Ishikawa (cell line): ENCODE results near the gene APLN.

ENCODE experiments used
- CEBPB ChIP-seq: IDR thresholded peaks from 2 replicates; pipeline ENCODE4 v1.6.1; 2012
- CREB1 ChIP-seq: IDR thresholded peaks from 2 replicates; pipeline ENCODE4 v1.6.1; 2012; ENCODE audit warnings: low read depth
- EGR1 ChIP-seq: IDR thresholded peaks from 2 replicates; pipeline ENCODE4 v1.6.1; 2012
- EP300 ChIP-seq: IDR thresholded peaks from 2 replicates; pipeline ENCODE4 v1.6.1; 2012; ENCODE audit warnings: borderline replicate concordance
- FOXM1 ChIP-seq: IDR thresholded peaks from 2 replicates; pipeline ENCODE4 v1.6.1; 2012; ENCODE audit warnings: low read depth, borderline replicate concordance
- NFIC ChIP-seq: IDR thresholded peaks from 2 replicates; pipeline ENCODE4 v1.6.1; 2012
- RAD21 ChIP-seq: IDR thresholded peaks from 2 replicates; pipeline ENCODE4 v1.6.1; 2012; ENCODE audit warnings: low read depth
- TAF1 ChIP-seq: IDR thresholded peaks from 2 replicates; pipeline ENCODE4 v1.6.1; 2012; ENCODE audit warnings: low read depth, mild to moderate bottlenecking
- TCF12 ChIP-seq: IDR thresholded peaks from 2 replicates; pipeline ENCODE4 v1.6.1; 2012; ENCODE audit warnings: low read depth
- TEAD4 ChIP-seq: IDR thresholded peaks from 2 replicates; pipeline ENCODE4 v1.6.1; 2012
- YY1 ChIP-seq: IDR thresholded peaks from 2 replicates; pipeline ENCODE4 v1.6.1; 2012; ENCODE audit warnings: low read depth
- ZBTB7A ChIP-seq: IDR thresholded peaks from 2 replicates; pipeline ENCODE4 v1.6.1; 2012; ENCODE audit warnings: low read depth
- TF ChIP-seq, protein P1 (sequence below): IDR thresholded peaks from 2 replicates; pipeline ENCODE4 v1.6.1; 2012
- TF ChIP-seq, protein P2 (sequence below): IDR thresholded peaks from 2 replicates; pipeline ENCODE4 v1.6.1; 2012; ENCODE audit warnings: low read depth, mild to moderate bottlenecking
- TF ChIP-seq, protein P3 (sequence below): IDR thresholded peaks from 2 replicates; pipeline ENCODE4 v1.6.1; 2012

Gene APLN

DNA sequence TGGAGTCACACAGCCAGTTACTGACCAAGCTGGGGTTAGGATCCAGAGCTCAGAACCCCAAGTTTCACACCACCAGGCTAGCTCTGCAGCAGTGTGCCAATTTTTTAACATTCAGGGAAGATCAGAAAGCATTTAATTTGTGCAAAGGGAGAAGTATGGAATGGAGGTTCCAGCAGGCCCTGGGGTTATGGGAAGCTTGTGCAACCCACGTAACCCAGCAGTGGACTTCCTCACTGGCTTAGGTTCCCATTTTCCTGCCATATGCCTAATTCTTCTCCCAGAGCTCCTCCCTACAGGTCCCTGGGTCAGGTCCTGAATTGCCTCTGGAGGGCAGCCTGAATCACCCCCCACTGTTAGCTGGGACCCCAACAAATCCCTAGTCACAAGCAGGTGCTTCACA is 14.0 kb downstream of the APLN start:
- TF ChIP-seq FOXM1 (no peak), EGR1 (no peak), CEBPB (no peak), YY1 (no peak), RAD21 (no peak), CREB1 (no peak), TCF12 (no peak), NFIC (no peak)
- TF ChIP-seq, protein P1, sequence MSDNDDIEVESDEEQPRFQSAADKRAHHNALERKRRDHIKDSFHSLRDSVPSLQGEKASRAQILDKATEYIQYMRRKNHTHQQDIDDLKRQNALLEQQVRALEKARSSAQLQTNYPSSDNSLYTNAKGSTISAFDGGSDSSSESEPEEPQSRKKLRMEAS: no peak
- TF ChIP-seq, protein P2, sequence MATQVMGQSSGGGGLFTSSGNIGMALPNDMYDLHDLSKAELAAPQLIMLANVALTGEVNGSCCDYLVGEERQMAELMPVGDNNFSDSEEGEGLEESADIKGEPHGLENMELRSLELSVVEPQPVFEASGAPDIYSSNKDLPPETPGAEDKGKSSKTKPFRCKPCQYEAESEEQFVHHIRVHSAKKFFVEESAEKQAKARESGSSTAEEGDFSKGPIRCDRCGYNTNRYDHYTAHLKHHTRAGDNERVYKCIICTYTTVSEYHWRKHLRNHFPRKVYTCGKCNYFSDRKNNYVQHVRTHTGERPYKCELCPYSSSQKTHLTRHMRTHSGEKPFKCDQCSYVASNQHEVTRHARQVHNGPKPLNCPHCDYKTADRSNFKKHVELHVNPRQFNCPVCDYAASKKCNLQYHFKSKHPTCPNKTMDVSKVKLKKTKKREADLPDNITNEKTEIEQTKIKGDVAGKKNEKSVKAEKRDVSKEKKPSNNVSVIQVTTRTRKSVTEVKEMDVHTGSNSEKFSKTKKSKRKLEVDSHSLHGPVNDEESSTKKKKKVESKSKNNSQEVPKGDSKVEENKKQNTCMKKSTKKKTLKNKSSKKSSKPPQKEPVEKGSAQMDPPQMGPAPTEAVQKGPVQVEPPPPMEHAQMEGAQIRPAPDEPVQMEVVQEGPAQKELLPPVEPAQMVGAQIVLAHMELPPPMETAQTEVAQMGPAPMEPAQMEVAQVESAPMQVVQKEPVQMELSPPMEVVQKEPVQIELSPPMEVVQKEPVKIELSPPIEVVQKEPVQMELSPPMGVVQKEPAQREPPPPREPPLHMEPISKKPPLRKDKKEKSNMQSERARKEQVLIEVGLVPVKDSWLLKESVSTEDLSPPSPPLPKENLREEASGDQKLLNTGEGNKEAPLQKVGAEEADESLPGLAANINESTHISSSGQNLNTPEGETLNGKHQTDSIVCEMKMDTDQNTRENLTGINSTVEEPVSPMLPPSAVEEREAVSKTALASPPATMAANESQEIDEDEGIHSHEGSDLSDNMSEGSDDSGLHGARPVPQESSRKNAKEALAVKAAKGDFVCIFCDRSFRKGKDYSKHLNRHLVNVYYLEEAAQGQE: no peak
- TF ChIP-seq, protein P3, sequence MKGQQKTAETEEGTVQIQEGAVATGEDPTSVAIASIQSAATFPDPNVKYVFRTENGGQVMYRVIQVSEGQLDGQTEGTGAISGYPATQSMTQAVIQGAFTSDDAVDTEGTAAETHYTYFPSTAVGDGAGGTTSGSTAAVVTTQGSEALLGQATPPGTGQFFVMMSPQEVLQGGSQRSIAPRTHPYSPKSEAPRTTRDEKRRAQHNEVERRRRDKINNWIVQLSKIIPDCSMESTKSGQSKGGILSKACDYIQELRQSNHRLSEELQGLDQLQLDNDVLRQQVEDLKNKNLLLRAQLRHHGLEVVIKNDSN: no peak

DNA sequence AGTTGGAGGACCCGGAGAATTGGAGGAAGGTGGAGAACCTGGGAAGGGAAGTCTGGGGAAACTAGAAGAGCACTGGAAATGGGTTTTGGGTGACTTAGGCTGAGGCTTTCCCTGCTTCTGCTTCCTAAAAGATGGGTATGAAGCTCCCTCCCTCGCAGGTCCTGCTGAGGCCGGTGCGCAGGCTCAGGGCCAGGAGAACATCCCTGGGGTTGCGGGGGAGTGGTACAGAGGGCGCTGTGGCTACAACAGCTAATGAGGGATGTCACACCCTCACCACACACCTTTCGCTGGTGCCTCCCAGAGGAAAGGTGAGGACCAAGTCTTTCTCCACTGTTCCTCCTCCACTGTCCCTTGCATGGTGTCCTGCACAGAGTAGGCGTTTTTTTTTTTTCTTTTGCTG is 15.8 kb downstream of the APLN start:
- TF ChIP-seq EGR1 (no peak), TCF12 (no peak), ZBTB7A (no peak), TAF1 (no peak), RAD21 (no peak), EP300 (no peak), CREB1 (no peak), FOXM1 (no peak)
- TF ChIP-seq, protein P2: no peak

DNA sequence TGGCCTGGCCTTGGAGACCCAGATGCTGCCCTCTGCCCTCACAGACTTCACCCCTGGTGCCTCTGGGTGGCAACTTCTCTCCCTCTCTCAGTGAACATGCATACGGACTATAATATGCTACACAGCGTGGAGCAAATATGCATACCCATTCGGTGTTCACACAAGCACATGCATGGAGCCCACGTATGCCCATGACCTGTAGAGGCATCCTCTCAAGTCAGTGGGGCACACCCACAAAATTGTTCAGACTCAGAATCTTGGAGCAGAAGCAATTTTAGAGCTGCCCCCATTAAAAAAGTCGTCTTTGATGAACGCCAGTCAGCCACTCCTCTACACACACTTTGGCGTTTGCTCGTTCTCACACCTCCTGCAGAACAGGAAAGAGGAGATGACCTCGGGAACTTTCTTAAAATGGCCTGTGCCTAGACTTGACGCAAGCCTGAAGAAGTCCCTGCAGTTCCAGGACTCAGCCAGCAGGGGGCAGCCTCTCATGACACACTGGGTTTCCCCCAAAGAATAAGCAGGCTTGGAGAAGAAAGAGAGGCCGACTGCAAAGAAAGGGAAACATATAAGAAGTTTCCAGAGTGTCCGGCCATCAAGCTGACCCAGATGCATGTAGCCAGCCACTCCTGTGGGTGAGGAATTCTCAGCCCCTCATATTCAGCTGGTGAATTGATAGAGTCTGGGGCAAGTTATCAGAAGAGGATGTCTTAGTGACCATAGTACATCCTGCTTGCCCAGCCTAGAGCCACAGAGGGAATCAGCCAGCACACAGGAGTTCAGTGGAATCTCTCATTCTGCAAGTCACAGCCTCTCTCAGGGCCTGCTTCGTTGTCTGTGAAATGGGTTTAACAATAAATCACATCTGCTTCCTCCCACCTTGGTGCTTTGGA is 17.3 kb downstream of the APLN start:
- no peak for TF ChIP-seq EP300
- peak; percentile 78 for TF ChIP-seq RAD21

DNA sequence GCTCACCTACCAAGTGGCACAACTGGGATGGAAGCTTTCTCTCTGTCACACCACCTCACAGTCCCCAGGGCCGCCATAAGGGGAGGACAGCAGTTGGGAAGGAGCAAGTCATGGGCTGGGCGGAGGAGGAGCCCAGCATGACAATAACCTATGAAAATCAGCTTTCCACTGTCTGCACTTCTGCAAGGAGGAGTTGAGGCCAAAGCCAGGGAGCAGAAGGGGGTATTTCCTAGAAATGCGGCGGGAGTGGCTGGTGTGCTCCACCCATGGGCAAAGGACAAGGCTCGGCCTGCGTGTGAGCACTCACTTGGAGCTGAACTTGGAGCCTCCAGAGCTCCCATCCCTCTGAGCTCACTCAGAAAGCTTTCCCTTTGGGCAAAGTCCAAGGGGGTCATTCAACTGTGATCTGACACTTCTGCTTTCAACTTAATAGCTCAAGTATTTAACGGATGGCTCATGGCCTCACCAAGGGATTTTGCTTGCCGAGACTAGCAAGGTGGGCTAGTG is 18.5 kb downstream of the APLN start:
- no peak for TF ChIP-seq CREB1
- TF ChIP-seq NFIC: no peak
- no peak for TF ChIP-seq EP300
- TF ChIP-seq TAF1: no peak
- TF ChIP-seq, protein P3: no peak
- no peak for TF ChIP-seq FOXM1
- TF ChIP-seq ZBTB7A: no peak
- TF ChIP-seq, protein P2: no peak
- TF ChIP-seq, protein P1: no peak
- TF ChIP-seq EGR1: no peak
- TF ChIP-seq TCF12: no peak
- TF ChIP-seq YY1: no peak

DNA sequence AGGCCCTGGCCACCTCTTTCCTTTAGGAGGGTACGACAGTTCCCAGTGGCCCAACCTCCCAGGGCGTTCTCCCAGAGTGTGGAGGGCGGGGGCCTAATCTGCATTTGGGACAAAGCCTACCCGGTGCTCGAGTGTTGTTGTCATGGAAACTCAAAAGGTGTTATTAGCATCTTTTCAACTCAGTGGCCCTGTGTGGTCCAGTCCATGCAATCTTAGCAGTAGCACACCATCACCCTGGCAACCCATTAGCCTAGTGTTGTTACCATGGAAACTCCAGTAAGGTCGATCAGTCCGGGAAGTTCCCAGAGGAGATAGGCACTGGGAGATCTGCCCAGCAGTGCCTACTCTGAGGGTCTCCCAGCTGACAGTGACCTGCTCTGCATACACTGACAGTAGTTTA is 20.2 kb downstream of the APLN start:
- TF ChIP-seq EGR1 (no peak), CREB1 (no peak), EP300 (no peak), NFIC (no peak), TAF1 (no peak), FOXM1 (no peak), CEBPB (no peak), ZBTB7A (no peak), YY1 (no peak), TCF12 (no peak), RAD21 (no peak), TEAD4 (no peak)
- TF ChIP-seq, protein P3: no peak
- TF ChIP-seq, protein P2: no peak
- TF ChIP-seq, protein P1: no peak
